H9 (cell line): ENCODE measurements around the gene MYO1D. TPM values are rescaled to one million over a fixed set of nuclear protein-coding genes. Genes with fewer than 3 reads are reported as not detected.

Experiments used
- DNase-seq: peaks from one replicate; pipeline ENCODE4 v3.0.0-alpha.2; 2017
- H2AFZ ChIP-seq: one replicate; pipeline ENCODE4 v1.6.1; 2013; ENCODE audit warnings: mild to moderate bottlenecking, low read length, control low read depth, moderate library complexity
- H2AK5ac ChIP-seq: 2 replicates; pipeline ENCODE4 v1.6.1; 2013; ENCODE audit warnings: low read length, control low read depth, mixed read lengths; ENCODE audit not compliant: insufficient read length
- H2BK120ac ChIP-seq: one replicate; pipeline ENCODE4 v1.6.1; 2013; ENCODE audit warnings: low read depth, mild to moderate bottlenecking, low read length, control low read depth, inconsistent platforms; ENCODE audit not compliant: poor library complexity, severe bottlenecking
- H2BK12ac ChIP-seq: 2 replicates; pipeline ENCODE4 v1.6.1; 2013; ENCODE audit warnings: low read length, control low read depth, mixed read lengths, low read depth; ENCODE audit not compliant: insufficient read length
- H2BK15ac ChIP-seq: 2 replicates; pipeline ENCODE4 v1.6.1; 2013; ENCODE audit warnings: low read depth, low read length, control low read depth
- H2BK20ac ChIP-seq: one replicate; pipeline ENCODE4 v1.6.1; 2013; ENCODE audit warnings: low read depth, mild to moderate bottlenecking, low read length, control low read depth, inconsistent platforms; ENCODE audit not compliant: poor library complexity, severe bottlenecking
- H2BK5ac ChIP-seq: 2 replicates; pipeline ENCODE4 v1.6.1; 2013; ENCODE audit warnings: low read length, control low read depth, mixed read lengths; ENCODE audit not compliant: insufficient read length
- H3K14ac ChIP-seq: 2 replicates; pipeline ENCODE4 v1.6.1; 2013; ENCODE audit warnings: low read length, control low read depth; ENCODE audit not compliant: insufficient read depth
- H3K18ac ChIP-seq: 2 replicates; pipeline ENCODE4 v1.6.1; 2013; ENCODE audit warnings: low read depth, mild to moderate bottlenecking, mixed read lengths, low read length, control low read depth; ENCODE audit not compliant: insufficient read length
- H3K23ac ChIP-seq: 2 replicates; pipeline ENCODE4 v1.6.1; 2013; ENCODE audit warnings: low read length, control low read depth, mixed read lengths, low read depth; ENCODE audit not compliant: insufficient read length
- H3K23me2 ChIP-seq: 2 replicates; pipeline ENCODE4 v1.6.1; 2013; ENCODE audit warnings: low read depth, mild to moderate bottlenecking, mixed read lengths, low read length, control low read depth; ENCODE audit not compliant: insufficient read length, poor library complexity, severe bottlenecking
- H3K27ac ChIP-seq: 2 replicates; pipeline ENCODE4 v1.5.1; 2013; ENCODE audit warnings: low read length, control low read depth, mixed read lengths, low read depth; ENCODE audit not compliant: insufficient read length
- H3K27me3 ChIP-seq: 2 replicates; pipeline ENCODE4 v1.6.1; 2013; ENCODE audit warnings: low read length, control low read depth, inconsistent platforms; ENCODE audit not compliant: insufficient read depth
- H3K4ac ChIP-seq: 2 replicates; pipeline ENCODE4 v1.6.1; 2013; ENCODE audit warnings: low read depth, mild to moderate bottlenecking, control low read depth, inconsistent platforms, low read length, moderate library complexity
- H3K4me1 ChIP-seq: 2 replicates; pipeline ENCODE4 v1.6.1; 2013; ENCODE audit warnings: low read length, control low read depth, inconsistent platforms; ENCODE audit not compliant: insufficient read depth
- H3K4me2 ChIP-seq: 2 replicates; pipeline ENCODE4 v1.6.1; 2013; ENCODE audit warnings: low read length, control low read depth, mixed read lengths; ENCODE audit not compliant: insufficient read length, insufficient read depth
- H3K56ac ChIP-seq: 2 replicates; pipeline ENCODE4 v1.6.1; 2013; ENCODE audit warnings: low read depth, mild to moderate bottlenecking, mixed read lengths, low read length, control low read depth; ENCODE audit not compliant: insufficient read length
- H3K79me1 ChIP-seq: 2 replicates; pipeline ENCODE4 v1.6.1; 2013; ENCODE audit warnings: low read depth, mild to moderate bottlenecking, moderate library complexity, low read length, control low read depth, inconsistent platforms; ENCODE audit not compliant: insufficient read depth, poor library complexity, severe bottlenecking
- H3K79me2 ChIP-seq: 2 replicates; pipeline ENCODE4 v1.6.1; 2013; ENCODE audit warnings: low read length, control low read depth, inconsistent platforms; ENCODE audit not compliant: insufficient read depth
- H3K9ac ChIP-seq: 2 replicates; pipeline ENCODE4 v1.6.1; 2013; ENCODE audit warnings: low read length, control low read depth, mixed read lengths; ENCODE audit not compliant: insufficient read length; ENCODE audit errors: extremely low read depth
- H3K9me3 ChIP-seq: one replicate; pipeline ENCODE4 v1.6.1; 2013; ENCODE audit warnings: low read depth, low read length, inconsistent platforms; ENCODE audit not compliant: control insufficient read depth
- H3T11ph ChIP-seq: one replicate; pipeline ENCODE4 v1.6.1; 2013; ENCODE audit warnings: mild to moderate bottlenecking, low read length, control low read depth, inconsistent platforms
- H4K20me1 ChIP-seq: one replicate; pipeline ENCODE4 v1.6.1; 2013; ENCODE audit not compliant: control insufficient read depth, insufficient read length, insufficient read depth
- H4K5ac ChIP-seq: 2 replicates; pipeline ENCODE4 v1.6.1; 2013; ENCODE audit warnings: low read depth, mild to moderate bottlenecking, mixed read lengths, low read length, control low read depth; ENCODE audit not compliant: insufficient read length
- H4K8ac ChIP-seq: replicated peaks from 2 replicates; pipeline ENCODE4 v1.6.1; 2013; ENCODE audit warnings: low read length, control low read depth, mixed read lengths, low read depth; ENCODE audit not compliant: insufficient read length
- H4K91ac ChIP-seq: 2 replicates; pipeline ENCODE4 v1.6.1; 2013; ENCODE audit warnings: low read depth, mild to moderate bottlenecking, moderate library complexity, mixed read lengths, low read length, control low read depth; ENCODE audit not compliant: insufficient read length
- H3K27ac Mint-ChIP-seq, 3 experiments: 2 replicates in 2 of 3; 3 replicates in 1 of 3; pipeline ENCODE4 v1.8.0; 2020 to 2021; ENCODE audit warnings: mixed read lengths in 3 of 3, mild to moderate bottlenecking in 1 of 3, moderate library complexity in 1 of 3
- H3K27me3 Mint-ChIP-seq: 2 replicates; pipeline ENCODE4 v1.8.0; 2021; ENCODE audit warnings: low read depth, mild to moderate bottlenecking, moderate library complexity, mixed read lengths
- H3K36me3 Mint-ChIP-seq, 3 experiments: 2 replicates in 2 of 3; 3 replicates in 1 of 3; pipeline ENCODE4 v1.8.0; 2020 to 2021; ENCODE audit warnings: low read depth in 3 of 3, mixed read lengths in 3 of 3; ENCODE audit not compliant: insufficient read depth in 1 of 3
- H3K4me1 Mint-ChIP-seq, 2 experiments: 2 replicates each; pipeline ENCODE4 v1.8.0; 2020; ENCODE audit warnings: mixed read lengths in 2 of 2
- H3K4me3 Mint-ChIP-seq, 2 experiments: 2 replicates in 1 of 2; 3 replicates in 1 of 2; pipeline ENCODE4 v1.8.0; 2020 to 2021; ENCODE audit warnings: mild to moderate bottlenecking in 2 of 2, mixed read lengths in 2 of 2, moderate library complexity in 1 of 2
- H3K9me3 Mint-ChIP-seq, 2 experiments: 2 replicates in 1 of 2; 3 replicates in 1 of 2; pipeline ENCODE4 v1.8.0; 2020; ENCODE audit warnings: mild to moderate bottlenecking in 2 of 2, mixed read lengths in 2 of 2, moderate library complexity in 1 of 2
- WGBS: extraction: QIAGEN DNeasy Blood & Tissue Kit; methylation state at CpG from one replicate; pipeline ENCODE4 v1.1.7; 2013; ENCODE audit warnings: missing lambda C conversion rate, low lambda C conversion rate, mixed read lengths; ENCODE audit not compliant: insufficient read length; ENCODE audit errors: extremely low coverage; 5-methylcytosine and 5-hydroxymethylcytosine counted together
- total RNA-seq: library from RNA; stranded (reverse); gene quantifications from 2 replicates; pipeline ENCODE4 v1.2.1, GENCODE V29; 2021
- TF ChIP-seq, protein P1 (sequence below): fragments of 200-600 bp; sonication (generic); conservative IDR thresholded peaks from 3 replicates; pipeline ENCODE4 v1.8.0; 2021; ENCODE audit warnings: antibody characterized with exemption, mild to moderate bottlenecking

The MYO1D gene
- total RNA-seq, 1 experiment from 2014 or later, result 19.0 TPM

DNA sequence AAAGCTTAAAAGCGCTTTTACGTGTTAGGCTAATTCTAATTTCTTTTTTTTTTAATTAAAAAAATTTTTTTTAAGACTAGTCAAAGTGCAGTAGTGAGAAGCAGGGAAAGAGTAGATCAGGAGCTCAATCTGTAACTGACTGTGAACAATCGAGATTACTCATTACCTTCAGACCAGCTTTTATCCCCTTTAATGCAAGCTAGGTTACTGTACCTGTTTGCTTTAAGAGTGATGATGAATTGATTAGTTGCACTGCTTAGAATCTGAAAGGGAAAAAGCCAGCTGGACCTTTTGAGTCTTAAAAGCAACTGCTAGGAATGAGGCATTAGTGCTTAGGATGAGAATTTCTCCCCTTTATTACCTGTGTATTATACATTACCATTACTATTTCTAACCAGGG is 413.6 kb downstream of the MYO1D start:
- Histone ChIP-seq H2BK15ac (no peak overlapping the region), H3K4ac (no peak overlapping the region), H4K8ac (no peak overlapping the region), H4K91ac (no peak overlapping the region), H3K9me3 (no peaks in the 10 kb centered on the region), H3K14ac (no peak overlapping the region), H3T11ph (no peak overlapping the region), H2BK12ac (no peak overlapping the region), H3K9ac (no peak overlapping the region), H3K23ac (no peak overlapping the region), H3K79me1 (peaks cover 3% of the 10 kb centered on the region), H3K4me2 (no peak overlapping the region), H3K56ac (no peak overlapping the region), H4K5ac (no peak overlapping the region), H4K20me1 (no peaks in the 10 kb centered on the region), H3K27me3 (no peaks in the 10 kb centered on the region), H2BK20ac (no peak overlapping the region), H3K27ac (no peak overlapping the region), H2AK5ac (no peak overlapping the region), H3K4me1 (no peaks in the 10 kb centered on the region), H2BK5ac (no peak overlapping the region), H2AFZ (no peak overlapping the region), H3K23me2 (no peaks in the 10 kb centered on the region), H3K79me2 (peaks cover 4% of the 10 kb centered on the region; the same call in 1 of the 2 replicates), H3K18ac (no peak overlapping the region), H2BK120ac (no peak overlapping the region)
- TF ChIP-seq, protein P1, sequence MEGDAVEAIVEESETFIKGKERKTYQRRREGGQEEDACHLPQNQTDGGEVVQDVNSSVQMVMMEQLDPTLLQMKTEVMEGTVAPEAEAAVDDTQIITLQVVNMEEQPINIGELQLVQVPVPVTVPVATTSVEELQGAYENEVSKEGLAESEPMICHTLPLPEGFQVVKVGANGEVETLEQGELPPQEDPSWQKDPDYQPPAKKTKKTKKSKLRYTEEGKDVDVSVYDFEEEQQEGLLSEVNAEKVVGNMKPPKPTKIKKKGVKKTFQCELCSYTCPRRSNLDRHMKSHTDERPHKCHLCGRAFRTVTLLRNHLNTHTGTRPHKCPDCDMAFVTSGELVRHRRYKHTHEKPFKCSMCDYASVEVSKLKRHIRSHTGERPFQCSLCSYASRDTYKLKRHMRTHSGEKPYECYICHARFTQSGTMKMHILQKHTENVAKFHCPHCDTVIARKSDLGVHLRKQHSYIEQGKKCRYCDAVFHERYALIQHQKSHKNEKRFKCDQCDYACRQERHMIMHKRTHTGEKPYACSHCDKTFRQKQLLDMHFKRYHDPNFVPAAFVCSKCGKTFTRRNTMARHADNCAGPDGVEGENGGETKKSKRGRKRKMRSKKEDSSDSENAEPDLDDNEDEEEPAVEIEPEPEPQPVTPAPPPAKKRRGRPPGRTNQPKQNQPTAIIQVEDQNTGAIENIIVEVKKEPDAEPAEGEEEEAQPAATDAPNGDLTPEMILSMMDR, result no peak
- no peaks in the 10 kb centered on the region; a peak in 1 of 5 replicates for H3K9me3 Mint-ChIP-seq
- no peak overlapping the region for H3K4me3 Mint-ChIP-seq
- H3K4me1 Mint-ChIP-seq, result peaks cover 0 to 3% of the 10 kb centered on the region in 2 experiments; a peak in 1 of 4 replicates
- H3K36me3 Mint-ChIP-seq, result peaks cover 46 to 86% (median 59%) of the 10 kb centered on the region in 3 experiments
- no peak for DNase-seq
- no peaks in the 10 kb centered on the region for H3K27me3 Mint-ChIP-seq
- no CpG with 5 or more reads among the region's 3 CpGs for WGBS
- no peak overlapping the region for H3K27ac Mint-ChIP-seq
